ENCODE results near the gene LRRC3. TPM values are rescaled to one million over a fixed set of nuclear protein-coding genes. Genes with fewer than 3 reads are reported as not detected.

LRRC3 gene
- total RNA-seq, 2 experiments from 2014 or later = not detected

GRCh38 chr21:44436958-44437357, 18.4 kb upstream of the LRRC3 start:
- Histone ChIP-seq H3K4me2 (ENCODE audit: low read length) (no peak overlapping the region), H3K4me1 (ENCODE audit: insufficient read depth, low read length, poor library complexity, severe bottlenecking) (no peaks in the 10 kb centered on the region), H3K4me3 (ENCODE audit: low read depth, low read length, poor library complexity, severe bottlenecking) (no peak overlapping the region), H3K27ac (ENCODE audit: low read depth, low read length, poor library complexity, severe bottlenecking) (no peak overlapping the region), H3K36me3 (ENCODE audit: insufficient read depth, low read length) (no peaks in the 10 kb centered on the region), H3K79me2 (ENCODE audit: insufficient read depth, low read depth, low read length) (no peaks in the 10 kb centered on the region), H4K20me1 (ENCODE audit: insufficient read depth, low read length) (no peaks in the 10 kb centered on the region), H2AFZ (ENCODE audit: low read length) (no peak overlapping the region), H3K9me2 (ENCODE audit: insufficient read depth, low read length) (no peaks in the 10 kb centered on the region), H3K9me3 (ENCODE audit: low read length) (no peaks in the 10 kb centered on the region)
- TF ChIP-seq EZH2phosphoT487 (IDR thresholded peaks at IDR 0.05; ENCODE audit: borderline replicate concordance, low read depth, low read length) = no peak
- TF ChIP-seq, protein P1, sequence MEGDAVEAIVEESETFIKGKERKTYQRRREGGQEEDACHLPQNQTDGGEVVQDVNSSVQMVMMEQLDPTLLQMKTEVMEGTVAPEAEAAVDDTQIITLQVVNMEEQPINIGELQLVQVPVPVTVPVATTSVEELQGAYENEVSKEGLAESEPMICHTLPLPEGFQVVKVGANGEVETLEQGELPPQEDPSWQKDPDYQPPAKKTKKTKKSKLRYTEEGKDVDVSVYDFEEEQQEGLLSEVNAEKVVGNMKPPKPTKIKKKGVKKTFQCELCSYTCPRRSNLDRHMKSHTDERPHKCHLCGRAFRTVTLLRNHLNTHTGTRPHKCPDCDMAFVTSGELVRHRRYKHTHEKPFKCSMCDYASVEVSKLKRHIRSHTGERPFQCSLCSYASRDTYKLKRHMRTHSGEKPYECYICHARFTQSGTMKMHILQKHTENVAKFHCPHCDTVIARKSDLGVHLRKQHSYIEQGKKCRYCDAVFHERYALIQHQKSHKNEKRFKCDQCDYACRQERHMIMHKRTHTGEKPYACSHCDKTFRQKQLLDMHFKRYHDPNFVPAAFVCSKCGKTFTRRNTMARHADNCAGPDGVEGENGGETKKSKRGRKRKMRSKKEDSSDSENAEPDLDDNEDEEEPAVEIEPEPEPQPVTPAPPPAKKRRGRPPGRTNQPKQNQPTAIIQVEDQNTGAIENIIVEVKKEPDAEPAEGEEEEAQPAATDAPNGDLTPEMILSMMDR (conservative IDR thresholded peaks at IDR 0.05; ENCODE audit: low read length) = no peak
- no TSS peak for BruUV-seq (replicated peaks)
- CTCF ChIA-PET (ENCODE audit: unreplicated experiment) = no interaction called here
- intact Hi-C loops (cut with micrococcal nuclease; ENCODE audit: unreplicated experiment) = no loop called here
- DNase-seq (ENCODE audit: low spot score) = no peak
- POLR2A ChIA-PET = no interaction called here

GRCh38 chr21:44437371-44437695, 18.0 kb upstream of the LRRC3 start:
- Histone ChIP-seq H3K4me1 (ENCODE audit: insufficient read depth, low read length, poor library complexity, severe bottlenecking) (no peaks in the 10 kb centered on the region), H3K79me2 (ENCODE audit: insufficient read depth, low read depth, low read length) (no peaks in the 10 kb centered on the region), H3K9me3 (ENCODE audit: low read length) (no peaks in the 10 kb centered on the region), H4K20me1 (ENCODE audit: insufficient read depth, low read length) (no peaks in the 10 kb centered on the region), H2AFZ (ENCODE audit: low read length) (no peak overlapping the region), H3K4me3 (ENCODE audit: low read depth, low read length, poor library complexity, severe bottlenecking) (no peak overlapping the region), H3K36me3 (ENCODE audit: insufficient read depth, low read length) (no peaks in the 10 kb centered on the region), H3K27ac (ENCODE audit: low read depth, low read length, poor library complexity, severe bottlenecking) (no peak overlapping the region), H3K4me2 (ENCODE audit: low read length) (no peak overlapping the region), H3K9me2 (ENCODE audit: insufficient read depth, low read length) (no peaks in the 10 kb centered on the region)
- intact Hi-C loops (cut with micrococcal nuclease; ENCODE audit: unreplicated experiment) = no loop called here
- BruUV-seq (replicated peaks) = no TSS peak
- no peak for DNase-seq (ENCODE audit: low spot score)
- CTCF ChIA-PET (ENCODE audit: unreplicated experiment) = no interaction called here
- POLR2A ChIA-PET = no interaction called here
- TF ChIP-seq, protein P1 (conservative IDR thresholded peaks at IDR 0.05; ENCODE audit: low read length) = no peak
- no peak for TF ChIP-seq EZH2phosphoT487 (IDR thresholded peaks at IDR 0.05; ENCODE audit: borderline replicate concordance, low read depth, low read length)

DNA sequence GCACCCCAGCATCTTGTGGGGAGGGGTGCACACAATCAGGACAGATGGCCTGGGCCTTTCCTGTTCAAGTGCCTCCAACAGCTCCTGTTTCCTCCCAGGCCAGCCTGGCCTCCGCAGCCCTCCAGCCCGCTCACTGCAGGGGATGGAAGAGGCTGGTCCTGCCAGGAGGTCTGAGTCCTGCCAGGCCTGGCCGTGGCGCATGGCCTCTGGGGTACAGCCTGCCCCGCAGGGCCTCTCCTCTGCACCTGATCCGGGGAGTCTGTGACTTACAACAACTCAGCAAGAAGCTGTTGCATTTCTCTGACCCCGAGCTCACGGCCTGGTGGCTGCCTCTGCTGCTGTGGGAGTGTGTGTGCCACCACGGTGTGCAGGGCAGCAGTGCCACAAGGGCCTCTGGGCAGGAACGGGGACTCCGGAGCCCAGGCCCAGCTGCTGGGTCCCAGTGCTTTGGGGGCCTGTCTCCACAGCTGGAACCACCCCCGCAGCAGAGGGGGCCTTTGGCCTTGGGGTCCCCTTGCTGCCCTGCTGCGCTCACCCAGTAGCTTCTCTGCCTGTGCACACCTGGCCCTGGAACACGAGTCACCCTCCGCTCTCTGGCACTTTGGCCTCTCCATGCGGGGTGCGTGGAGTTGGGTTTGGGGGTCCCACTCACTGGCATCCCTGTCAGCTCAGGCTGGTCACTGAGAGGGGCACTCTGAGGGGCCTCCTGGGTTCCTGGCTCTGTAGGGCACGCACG, 17.4 kb upstream of the LRRC3 start:
- no peaks in the 10 kb centered on the region for H3K79me2 ChIP-seq (ENCODE audit: insufficient read depth, low read depth, low read length)
- BruUV-seq (replicated peaks) = no TSS peak
- ChIA-PET CTCF (ENCODE audit: unreplicated experiment) (no interaction called here), POLR2A (interaction anchor here (0.5 kb wide), 1 partner anchor 33 kb away, joined by 4 read pairs; no protein-coding TSS in a partner anchor)
- H3K4me3 ChIP-seq (ENCODE audit: low read depth, low read length, poor library complexity, severe bottlenecking) = no peak overlapping the region
- intact Hi-C loops (cut with micrococcal nuclease; ENCODE audit: unreplicated experiment) = no loop called here
- no peaks in the 10 kb centered on the region for H3K9me3 ChIP-seq (ENCODE audit: low read length)
- H2AFZ ChIP-seq (ENCODE audit: low read length) = no peak overlapping the region
- DNase-seq (ENCODE audit: low spot score) = no peak
- H3K4me2 ChIP-seq (ENCODE audit: low read length) = no peak overlapping the region
- H4K20me1 ChIP-seq (ENCODE audit: insufficient read depth, low read length) = no peaks in the 10 kb centered on the region
- H3K27ac ChIP-seq (ENCODE audit: low read depth, low read length, poor library complexity, severe bottlenecking) = no peak overlapping the region
- TF ChIP-seq, protein P1 (conservative IDR thresholded peaks at IDR 0.05; ENCODE audit: low read length) = no peak
- no peak for TF ChIP-seq EZH2phosphoT487 (IDR thresholded peaks at IDR 0.05; ENCODE audit: borderline replicate concordance, low read depth, low read length)
- no peaks in the 10 kb centered on the region for H3K9me2 ChIP-seq (ENCODE audit: insufficient read depth, low read length)
- no peaks in the 10 kb centered on the region for H3K36me3 ChIP-seq (ENCODE audit: insufficient read depth, low read length)
- no peaks in the 10 kb centered on the region for H3K4me1 ChIP-seq (ENCODE audit: insufficient read depth, low read length, poor library complexity, severe bottlenecking)
